Hepatocyte (in vitro differentiated cells): ENCODE measurements around the gene OSBP2.

Experiments
- CTCF ChIP-seq: fragments of 200-600 bp; sonication (generic); IDR thresholded peaks from 2 replicates; pipeline ENCODE4 v1.5.1; 2016; ENCODE audit warnings: antibody characterized with exemption, mild to moderate bottlenecking; ENCODE audit not compliant: poor library complexity
- EZH2phosphoT487 ChIP-seq: fragments of 200-600 bp; sonication (generic); IDR thresholded peaks from one replicate; pipeline ENCODE4 v1.6.1; 2018; ENCODE audit warnings: antibody characterized with exemption, mild to moderate bottlenecking, low read depth, moderate library complexity; ENCODE audit not compliant: unreplicated experiment, severe bottlenecking

GRCh38 chr22:30781271-30781875, 86.7 kb downstream of the OSBP2 start:
- TF ChIP-seq EZH2phosphoT487: no peak
- TF ChIP-seq CTCF: no peak
